K562 (cell line): ENCODE data around the gene OR2V2. TPM values are rescaled to one million over a fixed set of nuclear protein-coding genes. Genes with fewer than 3 reads are reported as not detected.

Source experiments
- ATAC-seq: fragments of 200-7000 bp; cut with Tn5 transposase; 3 replicates; pipeline ENCODE4 v1.9.1; 2020; ENCODE audit warnings: moderate library complexity
- BruUV-seq: library from RNA; stranded (reverse); fragments of 400-500 nt; replicated peaks from 2 replicates; lab custom pipeline; 2021; lab: Mats Ljungman, UMichigan
- CTCF ChIA-PET: fragments of 300-600 bp; formaldehyde crosslinking; extraction: SDS; loops from one replicate; lab custom pipeline; 2021; ENCODE audit warnings: low intra/inter-chr PET ratio; lab: Yijun Ruan, JAX
- POLR2A ChIA-PET: fragments of 300-600, 350-650 bp; sonication (Branson Sonifier 250); formaldehyde crosslinking; extraction: SDS; loops from one replicate; lab custom pipeline; 2021; ENCODE audit warnings: antibody characterized with exemption, inconsistent platforms; lab: Yijun Ruan, JAX
- DNase-seq, 4 experiments: peaks; one replicate each; pipeline versions ENCODE4 v3.0.0 to v3.0.0-alpha.2; 2011 to 2018; ENCODE audit warnings: low spot score in 3 of 4, mixed read lengths in 3 of 4; ENCODE audit errors: extremely low read depth in 1 of 4
- FAIRE-seq: peaks from 2 replicates; lab custom pipeline; 2011; peaks lifted over from hg19 to GRCh38; lab: Jason Lieb, UNC
- H2AFZ ChIP-seq: 2 replicates; pipeline ENCODE4 v1.6.0; 2011; ENCODE audit warnings: low read depth, low read length, control low read depth, inconsistent platforms
- H3K27ac ChIP-seq: fragments of 200-600 bp; 3 replicates; pipeline ENCODE4 v1.8.0; 2011; ENCODE audit warnings: low read depth, mild to moderate bottlenecking, control low read depth, inconsistent platforms, low read length, moderate library complexity, mixed read lengths; ENCODE audit errors: extremely low read depth
- H3K27me3 ChIP-seq, 2 experiments: fragments of 300-600 bp in 1 of 2; 2 replicates in 1 of 2; 3 replicates in 1 of 2; pipeline versions ENCODE4 v1.6.0 to v1.8.0; 2011; ENCODE audit warnings: inconsistent platforms in 2 of 2, low read length in 2 of 2, mild to moderate bottlenecking in 1 of 2, mixed read lengths in 1 of 2, moderate library complexity in 1 of 2; ENCODE audit not compliant: control insufficient read depth in 2 of 2, insufficient read depth in 2 of 2
- H3K36me3 ChIP-seq: fragments of 300-600 bp; 3 replicates; pipeline ENCODE4 v1.8.0; 2011; ENCODE audit warnings: mild to moderate bottlenecking, low read length, inconsistent platforms; ENCODE audit not compliant: control insufficient read depth, insufficient read depth
- H3K4me1 ChIP-seq, 2 experiments: fragments of 200-600 bp in 1 of 2; replicated peaks in 1 of 2; 2 replicates in 1 of 2; 3 replicates in 1 of 2; pipeline versions ENCODE4 v1.5.1 to v1.8.0; 2011; ENCODE audit warnings: inconsistent platforms in 2 of 2, low read length in 2 of 2, mild to moderate bottlenecking in 1 of 2, mixed read lengths in 1 of 2, moderate library complexity in 1 of 2; ENCODE audit not compliant: control insufficient read depth in 2 of 2, insufficient read depth in 2 of 2
- H3K4me2 ChIP-seq: 2 replicates; pipeline ENCODE4 v1.6.1; 2011; ENCODE audit warnings: low read length, control low read depth, inconsistent platforms, mixed read lengths; ENCODE audit not compliant: insufficient read depth
- H3K4me3 ChIP-seq: fragments of 200-600 bp; sonication (generic), shearing (Covaris generic); 2 replicates; pipeline ENCODE4 v1.5.1; 2016; ENCODE audit warnings: control low read depth, inconsistent platforms
- H3K79me2 ChIP-seq: fragments of 200-600 bp; 3 replicates; pipeline ENCODE4 v1.8.0; 2011; ENCODE audit warnings: low read length, inconsistent platforms; ENCODE audit not compliant: control insufficient read depth, insufficient read depth
- H3K9ac ChIP-seq, 2 experiments: 2 replicates each; pipeline versions ENCODE4 v1.6.0 to v1.6.1; 2011; ENCODE audit warnings: low read depth in 2 of 2, low read length in 2 of 2, control low read depth in 1 of 2, inconsistent platforms in 1 of 2, mild to moderate bottlenecking in 1 of 2, mixed read lengths in 1 of 2; ENCODE audit not compliant: insufficient read depth in 1 of 2
- H3K9me1 ChIP-seq: one replicate; pipeline ENCODE4 v1.6.0; 2011; ENCODE audit warnings: inconsistent platforms, mild to moderate bottlenecking, low read length, moderate library complexity; ENCODE audit not compliant: control insufficient read depth, insufficient read depth
- H3K9me3 ChIP-seq: replicated peaks from 2 replicates; pipeline ENCODE4 v1.5.1; 2011; ENCODE audit warnings: low read depth, low read length, inconsistent platforms; ENCODE audit not compliant: control insufficient read depth, insufficient read depth
- H4K20me1 ChIP-seq: replicated peaks from 2 replicates; pipeline ENCODE4 v1.6.1; 2011; ENCODE audit warnings: low read length, inconsistent platforms, mixed read lengths; ENCODE audit not compliant: control insufficient read depth, insufficient read depth
- ARNT ChIP-seq, 2 experiments: fragments of 450-650 bp; IDR thresholded peaks; 2 replicates each; pipeline ENCODE4 v1.6.1; 2016; ENCODE audit warnings: mild to moderate bottlenecking in 1 of 2
- CBX1 ChIP-seq: sonication (generic); IDR thresholded peaks from 2 replicates; pipeline ENCODE4 v1.6.1; 2016; ENCODE audit warnings: antibody characterized with exemption, low read depth, mild to moderate bottlenecking
- CEBPB ChIP-seq: fragments of 450-650 bp; IDR thresholded peaks from 2 replicates; pipeline ENCODE4 v1.6.1; 2016; ENCODE audit warnings: missing genetic modification characterization, missing compliant biosample characterization
- CREB1 ChIP-seq, 2 experiments: sonication (generic) in 1 of 2; formaldehyde crosslinking in 1 of 2; IDR thresholded peaks; 2 replicates each; pipeline versions ENCODE4 v1.6.1 to v1.8.0; 2012 to 2022; ENCODE audit warnings: inconsistent platforms in 1 of 2, mild to moderate bottlenecking in 1 of 2, missing genetic modification reagents in 1 of 2, moderate library complexity in 1 of 2
- CREM ChIP-seq: IDR thresholded peaks from 2 replicates; pipeline ENCODE4 v1.6.1; 2014; ENCODE audit warnings: antibody characterized with exemption, low read depth
- LEF1 ChIP-seq: fragments of 450-650 bp; IDR thresholded peaks from 2 replicates; pipeline ENCODE4 v1.6.1; 2016; ENCODE audit warnings: mild to moderate bottlenecking
- MBD1 ChIP-seq: fragments of 250-450 bp; sonication (Bioruptor Pico); IDR thresholded peaks from 2 replicates; pipeline ENCODE4 v1.8.0; 2022; ENCODE audit warnings: inconsistent platforms
- MLLT1 ChIP-seq, 2 experiments: fragments of 450-650 bp; IDR thresholded peaks; 2 replicates each; pipeline ENCODE4 v1.6.1; 2016
- TBP ChIP-seq: optimal IDR thresholded peaks from 2 replicates; pipeline ENCODE3; 2011; ENCODE audit warnings: low read depth, low read length, improper control_type of control experiment
- ZNF197 ChIP-seq: fragments of 200-800 bp; sonication (Bioruptor generic); IDR thresholded peaks from 2 replicates; pipeline ENCODE4 v1.6.1; 2016; ENCODE audit warnings: low read depth, missing genetic modification characterization, missing compliant biosample characterization
- WGBS: fragments of 100-300 bp; shearing (Covaris generic); methylation state at CpG from one replicate; pipeline ENCODE4 v1.1.6; 2016; ENCODE audit warnings: low coverage, mixed read lengths; ENCODE audit not compliant: insufficient coverage; ENCODE audit errors: missing lambda C conversion rate; 5-methylcytosine and 5-hydroxymethylcytosine counted together
- in situ Hi-C: fragments of 300-500 bp; cut with MboI; formaldehyde crosslinking; loops from 4 replicates; pipeline ENCODE4 v1.15.0; 2018; ENCODE audit warnings: inconsistent platforms, mixed read lengths
- intact Hi-C: fragments of 100-400 bp; cut with micrococcal nuclease; formaldehyde crosslinking; loops from 2 replicates; pipeline ENCODE4 v1.14.2; 2022
- polyA plus RNA-seq, 8 experiments: library from polyadenylated mRNA; depleted of rRNA in 4 of 8; stranded (reverse) in 5 of 8; unstranded in 3 of 8; fragments of >200 nt; fragmentation: Nextera tagmentation in 2 of 8; fragmentation: Illumina TruSeq in 1 of 8; extraction: Ambion mirVana in 2 of 8; extraction: Trizol in 1 of 8; gene quantifications; 2 replicates each; pipeline versions ENCODE4 v1.2.1 to v1.2.3, GENCODE V29; 2011 to 2014; ENCODE audit warnings: inconsistent platforms in 1 of 8, missing spikeins in 1 of 8
- total RNA-seq, 7 experiments: library from RNA; depleted of rRNA in 6 of 7; stranded (reverse); fragments of >200 nt in 6 of 7; fragmentation: Illumina TruSeq in 2 of 7; extraction: Trizol in 2 of 7; gene quantifications; 2 replicates each; pipeline versions ENCODE4 v1.2.1 to v1.2.3, GENCODE V29; 2011 to 2021; ENCODE audit warnings: low replicate concordance in 1 of 7
- TF ChIP-seq, protein P1 (sequence below): fragments of 250-450 bp; sonication (Bioruptor Pico); IDR thresholded peaks from 2 replicates; pipeline ENCODE4 v1.8.0; 2021; ENCODE audit warnings: moderate library complexity, mild to moderate bottlenecking, inconsistent platforms
- TF ChIP-seq, protein P2 (sequence below): sonication (generic); formaldehyde crosslinking; IDR thresholded peaks from 2 replicates; pipeline ENCODE4 v1.8.1; 2023; ENCODE audit warnings: mild to moderate bottlenecking, missing genetic modification reagents

OR2V2 gene
- total and polyA plus RNA-seq, 9 of the 15 experiments (the other 6 are each of a cell fraction or from before 2014, with no cell fraction given) = 0.01 TPM; not detected in 8

DNA sequence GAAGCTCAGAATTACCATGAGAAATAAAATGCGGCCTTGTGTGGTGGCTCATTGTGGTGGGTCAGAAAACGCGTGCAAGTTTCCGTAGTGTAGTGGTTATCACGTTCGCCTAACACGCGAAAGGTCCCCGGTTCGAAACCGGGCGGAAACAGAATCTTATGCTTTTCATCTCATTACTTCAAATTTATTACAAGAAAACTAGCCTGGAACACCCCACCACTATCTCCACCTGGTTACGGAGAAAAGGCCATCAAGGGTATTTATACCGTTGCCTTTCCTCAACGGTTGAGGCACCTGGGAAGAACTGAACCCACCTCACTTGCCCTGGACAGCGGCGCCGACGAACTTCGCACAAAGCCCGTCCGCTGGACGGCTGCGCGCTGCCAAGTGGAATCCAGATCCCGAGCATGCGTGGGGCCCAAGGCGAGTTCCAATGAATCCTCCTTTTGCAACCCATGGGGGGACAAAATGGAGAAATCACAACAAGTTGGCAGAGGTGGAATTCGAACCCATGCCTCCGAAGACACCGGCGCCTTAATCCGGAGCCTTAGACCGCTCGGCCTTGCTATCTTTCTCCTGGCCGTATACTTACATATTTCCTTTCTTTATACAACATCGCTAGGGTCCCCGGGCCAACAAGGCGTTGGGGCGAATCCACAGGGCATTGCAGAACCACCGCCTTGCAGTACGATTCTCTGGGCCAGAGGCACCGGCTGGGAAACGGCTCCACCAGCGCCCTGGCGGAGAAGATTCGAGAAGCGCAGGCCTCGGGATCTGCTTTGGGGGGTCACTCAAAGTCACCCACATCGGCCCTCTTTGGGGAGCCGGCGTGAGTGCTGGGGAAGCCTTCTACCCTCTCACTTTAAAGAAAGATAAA, 16.9 kb downstream of the OR2V2 start:
- DNase-seq (peak in 1 of 4 experiments; percentile 83), FAIRE-seq (peak; percentile 94), ATAC-seq (no peak)
- H3K27me3 ChIP-seq = no peaks in the 10 kb centered on the region
- H2AFZ ChIP-seq = 0 out of 2 replicates have a peak overlapping the region, but pooled peaks have one; percentile 100
- in situ Hi-C loops = no loop called here
- no peaks in the 10 kb centered on the region for H3K36me3 ChIP-seq
- intact Hi-C loops = loop anchor here (10.0 kb wide), 1 partner anchor 60 kb away; no protein-coding TSS in a partner anchor
- peaks cover 43 to 50% of the 10 kb centered on the region in 2 experiments for H3K4me1 ChIP-seq
- peak overlapping the region; percentile 92 for H3K4me2 ChIP-seq
- no peaks in the 10 kb centered on the region for H4K20me1 ChIP-seq
- no peaks in the 10 kb centered on the region for H3K9me3 ChIP-seq
- no peaks in the 10 kb centered on the region for H3K79me2 ChIP-seq
- H3K9me1 ChIP-seq = no peaks in the 10 kb centered on the region
- ChIA-PET CTCF (no interaction called here), POLR2A (interaction anchor here (0.6 to 1.5 kb wide), 5 partner anchors 9 to 317 kb away, joined by 3 to 8 read pairs (median 3); no protein-coding TSS in a partner anchor)
- H3K27ac ChIP-seq = peak overlapping the region; percentile 87
- 63% methylated on average over 43 of the region's 52 CpGs for WGBS
- H3K9ac ChIP-seq = peak overlapping the region; percentile 21 to 91; a peak in 2 of 4 replicates
- H3K4me3 ChIP-seq = peak overlapping the region; percentile 42
- no TSS peak for BruUV-seq
- TF ChIP-seq ARNT (IDR thresholded peaks at IDR 0.05) (0 out of 4 replicates have a peak, but pooled peaks of 1 of the 2 experiments have one; percentile 7), CBX1 (0 out of 2 replicates have a peak, but pooled peaks have one; percentile 27), LEF1 (0 out of 2 replicates have a peak, but pooled peaks have one; percentile 0), MBD1 (CRISPR knock-in tag) (peak; percentile 73; the same call in 1 of the 2 replicates), CEBPB (tag) (0 out of 2 replicates have a peak, but pooled peaks have one; percentile 44), CREB1 (IDR thresholded peaks at IDR 0.05) (no peak), CREB1 (CRISPR knock-in tag; IDR thresholded peaks at IDR 0.05) (0 out of 2 replicates have a peak, but pooled peaks have one; percentile 19), ZNF197 (CRISPR knock-in tag) (no peak), TBP (peak; percentile 35), CREM (peak; percentile 22; the same call in 1 of the 2 replicates), MLLT1 (IDR thresholded peaks at IDR 0.05) (0 out of 4 replicates have a peak, but pooled peaks of 1 of the 2 experiments have one; percentile 11)
- TF ChIP-seq, protein P1, sequence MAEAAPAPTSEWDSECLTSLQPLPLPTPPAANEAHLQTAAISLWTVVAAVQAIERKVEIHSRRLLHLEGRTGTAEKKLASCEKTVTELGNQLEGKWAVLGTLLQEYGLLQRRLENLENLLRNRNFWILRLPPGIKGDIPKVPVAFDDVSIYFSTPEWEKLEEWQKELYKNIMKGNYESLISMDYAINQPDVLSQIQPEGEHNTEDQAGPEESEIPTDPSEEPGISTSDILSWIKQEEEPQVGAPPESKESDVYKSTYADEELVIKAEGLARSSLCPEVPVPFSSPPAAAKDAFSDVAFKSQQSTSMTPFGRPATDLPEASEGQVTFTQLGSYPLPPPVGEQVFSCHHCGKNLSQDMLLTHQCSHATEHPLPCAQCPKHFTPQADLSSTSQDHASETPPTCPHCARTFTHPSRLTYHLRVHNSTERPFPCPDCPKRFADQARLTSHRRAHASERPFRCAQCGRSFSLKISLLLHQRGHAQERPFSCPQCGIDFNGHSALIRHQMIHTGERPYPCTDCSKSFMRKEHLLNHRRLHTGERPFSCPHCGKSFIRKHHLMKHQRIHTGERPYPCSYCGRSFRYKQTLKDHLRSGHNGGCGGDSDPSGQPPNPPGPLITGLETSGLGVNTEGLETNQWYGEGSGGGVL (CRISPR knock-in tag) = no peak
- TF ChIP-seq, protein P2, sequence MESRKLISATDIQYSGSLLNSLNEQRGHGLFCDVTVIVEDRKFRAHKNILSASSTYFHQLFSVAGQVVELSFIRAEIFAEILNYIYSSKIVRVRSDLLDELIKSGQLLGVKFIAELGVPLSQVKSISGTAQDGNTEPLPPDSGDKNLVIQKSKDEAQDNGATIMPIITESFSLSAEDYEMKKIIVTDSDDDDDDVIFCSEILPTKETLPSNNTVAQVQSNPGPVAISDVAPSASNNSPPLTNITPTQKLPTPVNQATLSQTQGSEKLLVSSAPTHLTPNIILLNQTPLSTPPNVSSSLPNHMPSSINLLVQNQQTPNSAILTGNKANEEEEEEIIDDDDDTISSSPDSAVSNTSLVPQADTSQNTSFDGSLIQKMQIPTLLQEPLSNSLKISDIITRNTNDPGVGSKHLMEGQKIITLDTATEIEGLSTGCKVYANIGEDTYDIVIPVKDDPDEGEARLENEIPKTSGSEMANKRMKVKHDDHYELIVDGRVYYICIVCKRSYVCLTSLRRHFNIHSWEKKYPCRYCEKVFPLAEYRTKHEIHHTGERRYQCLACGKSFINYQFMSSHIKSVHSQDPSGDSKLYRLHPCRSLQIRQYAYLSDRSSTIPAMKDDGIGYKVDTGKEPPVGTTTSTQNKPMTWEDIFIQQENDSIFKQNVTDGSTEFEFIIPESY = peak; percentile 59
